CD4-positive, alpha-beta memory T cell (primary cell): ENCODE data around the gene TIMM10B. TPM values are rescaled to one million over a fixed set of nuclear protein-coding genes. Genes with fewer than 3 reads are reported as not detected.
A peak's percentile ranks its signal among the peaks of the same experiment; 100 is the strongest.
"Not testable (repeated sequence)": the region's sequence is repeated elsewhere in the genome, so short reads cannot be mapped to it uniquely, and the experiment has no call there.

Experiments
- CTCF ChIA-PET: fragments of 350-600 bp; sonication (Branson Sonifier 250); formaldehyde crosslinking; loops from one replicate; lab custom pipeline; 2021; ENCODE audit warnings: inconsistent platforms; ENCODE audit not compliant: partially characterized antibody; lab: Charles Lee
- POLR2A ChIA-PET: fragments of 350-600 bp; sonication (Branson Sonifier 250); formaldehyde crosslinking; loops from one replicate; lab custom pipeline; 2021; ENCODE audit not compliant: partially characterized antibody; lab: Charles Lee
- DNase-seq, 5 donors: peaks; one replicate each; pipeline versions ENCODE4 v3.0.0 to v3.0.0-alpha.2; 2020 to 2022; ENCODE audit warnings: mixed read lengths in 1 of 5
- H3K27ac ChIP-seq: one replicate; pipeline ENCODE4 v1.7.0; 2013; ENCODE audit warnings: low read depth, low read length
- H3K27me3 ChIP-seq: 2 replicates; pipeline ENCODE4 v1.7.0; 2013; ENCODE audit warnings: mild to moderate bottlenecking, low read length, moderate library complexity; ENCODE audit not compliant: insufficient read depth
- H3K36me3 ChIP-seq: 2 replicates; pipeline ENCODE4 v1.7.0; 2013; ENCODE audit warnings: mild to moderate bottlenecking, low read length, moderate library complexity; ENCODE audit not compliant: insufficient read depth
- H3K4me1 ChIP-seq: 2 replicates; pipeline ENCODE4 v1.7.0; 2013; ENCODE audit warnings: mild to moderate bottlenecking, low read length, moderate library complexity; ENCODE audit not compliant: insufficient read depth
- H3K4me3 ChIP-seq, 2 donors: one replicate each; pipeline ENCODE4 v1.7.0; 2013; ENCODE audit warnings: low read length in 2 of 2, mild to moderate bottlenecking in 1 of 2
- H3K9me3 ChIP-seq, 2 donors: one replicate each; pipeline ENCODE4 v1.7.0; 2013; ENCODE audit warnings: low read length in 2 of 2, control low read depth in 1 of 2; ENCODE audit not compliant: control insufficient read depth in 1 of 2
- H3K27ac Mint-ChIP-seq, 7 donors: one replicate each; pipeline ENCODE4 v1.8.0; 2020 to 2021; ENCODE audit warnings: mixed read lengths in 7 of 7, mild to moderate bottlenecking in 6 of 7, inconsistent platforms in 3 of 7, moderate library complexity in 3 of 7
- H3K27me3 Mint-ChIP-seq, 2 donors: one replicate each; pipeline ENCODE4 v1.8.0; 2020 to 2021; ENCODE audit warnings: mixed read lengths in 2 of 2
- H3K36me3 Mint-ChIP-seq, 2 donors: one replicate each; pipeline ENCODE4 v1.8.0; 2020 to 2021; ENCODE audit warnings: mixed read lengths in 2 of 2, inconsistent platforms in 1 of 2, mild to moderate bottlenecking in 1 of 2
- H3K4me1 Mint-ChIP-seq, 4 donors: one replicate each; pipeline ENCODE4 v1.8.0; 2020 to 2021; ENCODE audit warnings: mixed read lengths in 4 of 4, mild to moderate bottlenecking in 1 of 4
- H3K4me3 Mint-ChIP-seq, 8 donors: one replicate each; pipeline ENCODE4 v1.8.0; 2020 to 2021; ENCODE audit warnings: mixed read lengths in 8 of 8, mild to moderate bottlenecking in 7 of 8, moderate library complexity in 6 of 8, inconsistent platforms in 3 of 8
- H3K9me3 Mint-ChIP-seq, 8 donors: one replicate each; pipeline ENCODE4 v1.8.0; 2020 to 2021; ENCODE audit warnings: mixed read lengths in 8 of 8, mild to moderate bottlenecking in 5 of 8, inconsistent platforms in 3 of 8, moderate library complexity in 1 of 8
- intact Hi-C: fragments of 100-400 bp; cut with micrococcal nuclease; formaldehyde crosslinking; loops from one replicate; pipeline ENCODE4 v1.15.1; 2023
- polyA plus RNA-seq, 2 donors: library from polyadenylated mRNA; unstranded; fragments of 300-500 nt; fragmentation: Illumina TruSeq; gene quantifications; one replicate each; pipeline ENCODE4 v1.2.3, GENCODE V29; 2021
- total RNA-seq, 2 experiments: library from RNA; stranded (reverse); gene quantifications; one replicate each; pipeline ENCODE4 v1.2.3, GENCODE V29; 2021

Gene TIMM10B
- total and polyA plus RNA-seq, 4 experiments from 2014 or later: 29.9 to 60.3 (median 43.5) TPM

GRCh38 chr11:6498544-6498943, 17.2 kb downstream of the TIMM10B start:
- no peaks in the 10 kb centered on the region for H3K27me3 ChIP-seq
- POLR2A ChIA-PET: interaction anchor here (0.9 kb wide), 1 partner anchor 17 kb away, joined by 4 read pairs; no protein-coding TSS in a partner anchor
- no peak overlapping the region for H3K4me3 Mint-ChIP-seq
- intact Hi-C loops: no loop called here
- peaks cover 39 to 45% of the 10 kb centered on the region in 2 donors for H3K36me3 Mint-ChIP-seq
- H3K4me3 ChIP-seq: no peak overlapping the region
- peaks cover 0 to 2% (median under 1%) of the 10 kb centered on the region in 4 donors for H3K4me1 Mint-ChIP-seq
- no peaks in the 10 kb centered on the region for H3K9me3 ChIP-seq
- DNase-seq: no peak
- no peak overlapping the region for H3K27ac Mint-ChIP-seq
- H3K4me1 ChIP-seq: no peaks in the 10 kb centered on the region
- H3K27me3 Mint-ChIP-seq: no peaks in the 10 kb centered on the region
- CTCF ChIA-PET: interaction anchor here (1.4 to 3.9 kb wide), 3 partner anchors 33 to 119 kb away, joined by 4 to 26 read pairs (median 7); no protein-coding TSS in a partner anchor
- no peak overlapping the region for H3K27ac ChIP-seq
- peaks cover 12% of the 10 kb centered on the region for H3K36me3 ChIP-seq
- H3K9me3 Mint-ChIP-seq: no peaks in the 10 kb centered on the region

GRCh38 chr11:6502382-6502781, 21.1 kb downstream of the TIMM10B start:
- Mint-ChIP-seq H3K4me1 (peaks cover 0 to 5% (median 0%) of the 10 kb centered on the region in 4 donors), H3K4me3 (no peak overlapping the region), H3K36me3 (peaks cover 35 to 40% of the 10 kb centered on the region in 2 donors), H3K9me3 (no peaks in the 10 kb centered on the region), H3K27ac (peak overlapping the region in 3 of 7 donors; percentile 24 to 55 (median 40)), H3K27me3 (no peaks in the 10 kb centered on the region)
- H3K4me3 ChIP-seq: no peak overlapping the region
- ChIA-PET CTCF (no interaction called here), POLR2A (no interaction called here)
- no peaks in the 10 kb centered on the region for H3K27me3 ChIP-seq
- no peak for DNase-seq
- intact Hi-C loops: no loop called here
- no peak overlapping the region for H3K27ac ChIP-seq
- no peaks in the 10 kb centered on the region for H3K4me1 ChIP-seq
- H3K36me3 ChIP-seq: peaks cover 10% of the 10 kb centered on the region
- no peaks in the 10 kb centered on the region for H3K9me3 ChIP-seq

- H3K4me3 Mint-ChIP-seq: peak overlapping the region in 1 of 8 donors; percentile 31
- H3K36me3 Mint-ChIP-seq: peaks cover 29 to 31% of the 10 kb centered on the region in 2 donors
- no peak overlapping the region for H3K4me3 ChIP-seq
- no peaks in the 10 kb centered on the region for H3K27me3 Mint-ChIP-seq
- no peaks in the 10 kb centered on the region for H3K9me3 Mint-ChIP-seq
- intact Hi-C loops: no loop called here
- no peak overlapping the region for H3K27ac ChIP-seq
- no peaks in the 10 kb centered on the region for H3K27me3 ChIP-seq
- H3K4me1 Mint-ChIP-seq: peaks cover 0 to 5% (median 0%) of the 10 kb centered on the region in 4 donors
- ChIA-PET CTCF (interaction anchor here (0.8 to 6.0 kb wide), 13 partner anchors 9 to 254 kb away, joined by 3 to 161 read pairs (median 5); partner anchors contain the start of genes DNHD1 and HPX), POLR2A (no interaction called here)
- H3K9me3 ChIP-seq: no peaks in the 10 kb centered on the region
- DNase-seq: no peak
- H3K4me1 ChIP-seq: no peaks in the 10 kb centered on the region
- peak overlapping the region in 2 of 7 donors; percentile 19 to 69 for H3K27ac Mint-ChIP-seq
- H3K36me3 ChIP-seq: peaks cover 6% of the 10 kb centered on the region
Observed at GRCh38 chr11:6504166-6504565, 22.9 kb downstream of the TIMM10B start.

GRCh38 chr11:6505577-6506240, 24.4 kb downstream of the TIMM10B start:
- H3K36me3 ChIP-seq: peaks cover 6% of the 10 kb centered on the region
- Mint-ChIP-seq H3K27ac (no peak overlapping the region), H3K4me3 (no peak overlapping the region), H3K27me3 (no peaks in the 10 kb centered on the region), H3K4me1 (peaks cover 0 to 5% (median 0%) of the 10 kb centered on the region in 4 donors), H3K9me3 (no peaks in the 10 kb centered on the region), H3K36me3 (peaks cover 28 to 33% of the 10 kb centered on the region in 2 donors)
- peak; percentile 17 to 41 (median 27) for DNase-seq
- no peak overlapping the region for H3K4me3 ChIP-seq
- H3K4me1 ChIP-seq: no peaks in the 10 kb centered on the region
- no peak overlapping the region for H3K27ac ChIP-seq
- CTCF ChIA-PET: interaction anchor here (0.6 to 6.0 kb wide), 33 partner anchors 8 to 250 kb away, joined by 3 to 161 read pairs (median 4); partner anchors contain the start of genes ARFIP2, DNHD1, MRPL17 and TIMM10B
- no peaks in the 10 kb centered on the region for H3K27me3 ChIP-seq
- intact Hi-C loops: loop anchor here (1.0 kb wide), 3 partner anchors 62 to 126 kb away; no protein-coding TSS in a partner anchor
- POLR2A ChIA-PET: interaction anchor here (1.5 kb wide), 2 partner anchors 115 to 127 kb away, joined by 4 to 7 read pairs; partner anchors contain the start of gene SMPD1
- no peaks in the 10 kb centered on the region for H3K9me3 ChIP-seq

- peaks cover 0 to 5% (median 0%) of the 10 kb centered on the region in 8 donors for H3K9me3 Mint-ChIP-seq
- peaks cover 8% of the 10 kb centered on the region for H3K36me3 ChIP-seq
- no peak overlapping the region for H3K4me3 Mint-ChIP-seq
- ChIA-PET CTCF (no interaction called here), POLR2A (no interaction called here)
- peaks cover 0 to 2% (median 0%) of the 10 kb centered on the region in 4 donors for H3K4me1 Mint-ChIP-seq
- no peaks in the 10 kb centered on the region for H3K27me3 ChIP-seq
- H3K36me3 Mint-ChIP-seq: peaks cover 55 to 58% of the 10 kb centered on the region in 2 donors
- no peaks in the 10 kb centered on the region for H3K4me1 ChIP-seq
- intact Hi-C loops: no loop called here
- H3K27ac ChIP-seq: no peak overlapping the region
- DNase-seq: no peak
- no peaks in the 10 kb centered on the region for H3K9me3 ChIP-seq
- H3K27ac Mint-ChIP-seq: no peak overlapping the region
- no peaks in the 10 kb centered on the region for H3K27me3 Mint-ChIP-seq
- no peak overlapping the region for H3K4me3 ChIP-seq
Observed at GRCh38 chr11:6516865-6517264, 35.6 kb downstream of the TIMM10B start.

GRCh38 chr11:6520265-6520664, 39.0 kb downstream of the TIMM10B start:
- H3K4me3 Mint-ChIP-seq: no peak overlapping the region
- H3K27ac Mint-ChIP-seq: no peak overlapping the region
- no peaks in the 10 kb centered on the region for H3K9me3 ChIP-seq
- no peak overlapping the region for H3K27ac ChIP-seq
- H3K36me3 ChIP-seq: peaks cover 8% of the 10 kb centered on the region
- no peak overlapping the region for H3K4me3 ChIP-seq
- intact Hi-C loops: no loop called here
- no peaks in the 10 kb centered on the region for H3K27me3 ChIP-seq
- H3K27me3 Mint-ChIP-seq: no peaks in the 10 kb centered on the region
- H3K9me3 Mint-ChIP-seq: no peaks in the 10 kb centered on the region
- H3K4me1 Mint-ChIP-seq: peaks cover 0 to 4% (median 0%) of the 10 kb centered on the region in 4 donors
- DNase-seq: no peak
- ChIA-PET CTCF (interaction anchor here (1.0 to 3.0 kb wide), 5 partner anchors 9 to 141 kb away, joined by 3 to 13 read pairs (median 3); no protein-coding TSS in a partner anchor), POLR2A (no interaction called here)
- no peaks in the 10 kb centered on the region for H3K4me1 ChIP-seq
- H3K36me3 Mint-ChIP-seq: peaks cover 42 to 51% of the 10 kb centered on the region in 2 donors

GRCh38 chr11:6521946-6522345, 40.6 kb downstream of the TIMM10B start:
- Mint-ChIP-seq H3K4me1 (peaks cover 11 to 12% (median 12%) of the 10 kb centered on the region in 4 donors), H3K36me3 (peaks cover 34 to 45% of the 10 kb centered on the region in 2 donors)
- intact Hi-C loops, H3K27me3 ChIP-seq, H3K27me3 Mint-ChIP-seq, H3K27ac Mint-ChIP-seq, H3K27ac ChIP-seq, H3K4me3 Mint-ChIP-seq, POLR2A ChIA-PET, H3K4me3 ChIP-seq, H3K9me3 Mint-ChIP-seq, H3K9me3 ChIP-seq, H3K36me3 ChIP-seq, DNase-seq: not testable (repeated sequence)
- peaks cover 13% of the 10 kb centered on the region for H3K4me1 ChIP-seq
- CTCF ChIA-PET: interaction anchor here (1.1 to 2.0 kb wide), 2 partner anchors 8 to 143 kb away, joined by 3 to 4 read pairs; no protein-coding TSS in a partner anchor
